ENCODE results near the gene NOS1AP.
A peak's percentile ranks its signal among the peaks of the same experiment; 100 is the strongest.
"Not testable (repeated sequence)": the region's sequence is repeated elsewhere in the genome, so short reads cannot be mapped to it uniquely, and the experiment has no call there.

Gene NOS1AP

GRCh38 chr1:162069334-162070093 is at the start of gene NOS1AP:
NOS1AP (plus strand) TSS chr1:162069691; CDS start chr1:162070178, 487 bp downstream.
- DNase-seq (ENCODE audit: low spot score): peak; percentile 73

- DNase-seq (ENCODE audit: low spot score): no peak
These were observed 49.3 kb upstream of the NOS1AP start for GRCh38 chr1:162020150-162020549.

GRCh38 chr1:162021124-162021523 is 48.4 kb upstream of the NOS1AP start:
- DNase-seq (ENCODE audit: low spot score): no peak

GRCh38 chr1:162022626-162023025 is 46.9 kb upstream of the NOS1AP start:
- no peak for DNase-seq (ENCODE audit: low spot score)

- DNase-seq (ENCODE audit: low spot score): no peak
These were observed 46.3 kb upstream of the NOS1AP start for GRCh38 chr1:162023181-162023546.

GRCh38 chr1:162023547-162024501 is 45.7 kb upstream of the NOS1AP start, which contains the start of gene OLFML2B:
OLFML2B (minus strand) TSS chr1:162023869; CDS start chr1:162023430, 439 bp downstream.
- peak; percentile 56 for DNase-seq (ENCODE audit: low spot score)

GRCh38 chr1:162025541-162025940 is 44.0 kb upstream of the NOS1AP start:
- DNase-seq (ENCODE audit: low spot score): no peak

GRCh38 chr1:162026881-162027280 is 42.6 kb upstream of the NOS1AP start:
- DNase-seq (ENCODE audit: low spot score): no peak

GRCh38 chr1:162028726-162029125 is 40.8 kb upstream of the NOS1AP start:
- no peak for DNase-seq (ENCODE audit: low spot score)

- DNase-seq (ENCODE audit: low spot score): no peak
These were observed 40.3 kb upstream of the NOS1AP start for GRCh38 chr1:162029157-162029556.

GRCh38 chr1:162030759-162031280 is 38.7 kb upstream of the NOS1AP start:
- DNase-seq (ENCODE audit: low spot score): no peak

GRCh38 chr1:162033428-162033827 is 36.1 kb upstream of the NOS1AP start:
- no peak for DNase-seq (ENCODE audit: low spot score)

GRCh38 chr1:162035241-162035640 is 34.2 kb upstream of the NOS1AP start:
- DNase-seq (ENCODE audit: low spot score): peak; percentile 68

- no peak for DNase-seq (ENCODE audit: low spot score)
These were observed 33.3 kb upstream of the NOS1AP start for GRCh38 chr1:162036163-162036562.

GRCh38 chr1:162038624-162039023 is 30.9 kb upstream of the NOS1AP start:
- no peak for DNase-seq (ENCODE audit: low spot score)

- no peak for DNase-seq (ENCODE audit: low spot score)
These were observed 29.5 kb upstream of the NOS1AP start for GRCh38 chr1:162040001-162040400.

GRCh38 chr1:162040657-162041056 is 28.8 kb upstream of the NOS1AP start:
- DNase-seq (ENCODE audit: low spot score): peak; percentile 12

- DNase-seq (ENCODE audit: low spot score): no peak
These were observed 27.1 kb upstream of the NOS1AP start for GRCh38 chr1:162042361-162042760.

- no peak for DNase-seq (ENCODE audit: low spot score)
These were observed 22.6 kb upstream of the NOS1AP start for GRCh38 chr1:162046921-162047320.

- not testable (repeated sequence) for DNase-seq (ENCODE audit: low spot score)
These were observed 15.5 kb upstream of the NOS1AP start for GRCh38 chr1:162053949-162054348.

GRCh38 chr1:162055062-162055461 is 14.4 kb upstream of the NOS1AP start:
- peak; percentile 46 for DNase-seq (ENCODE audit: low spot score)

- DNase-seq (ENCODE audit: low spot score): peak; percentile 71
These were observed 13.4 kb upstream of the NOS1AP start for GRCh38 chr1:162056043-162056442.

GRCh38 chr1:162056579-162056978 is 12.9 kb upstream of the NOS1AP start:
- no peak for DNase-seq (ENCODE audit: low spot score)
